Upper lobe of left lung (tissue), 6 donors: ENCODE measurements around the gene KIRREL3. TPM values are rescaled to one million over a fixed set of nuclear protein-coding genes. Genes with fewer than 3 reads are reported as not detected.

Experiments used
- ATAC-seq, 2 donors: fragments of 200-7000 bp; cut with Tn5 transposase; one replicate each; pipeline ENCODE4 v1.9.1; 2022; ENCODE audit warnings: mild to moderate bottlenecking in 2 of 2, moderate library complexity in 2 of 2; ENCODE audit not compliant: low FRiP score in 2 of 2
- DNase-seq, 2 donors: peaks; one replicate each; pipeline ENCODE4 v3.0.0-alpha.2; 2019 to 2020
- H3K27ac ChIP-seq, 4 donors: fragments of 200-600 bp; sonication (generic); one replicate each; pipeline ENCODE4 v1.5.1; 2016 to 2019
- H3K27me3 ChIP-seq, 4 donors: fragments of 200-600 bp; sonication (generic); one replicate each; pipeline ENCODE4 v1.5.1; 2017 to 2019
- H3K36me3 ChIP-seq, 4 donors: fragments of 200-600 bp; sonication (generic); one replicate each; pipeline ENCODE4 v1.5.1; 2016 to 2019
- H3K4me1 ChIP-seq, 4 donors: fragments of 200-600 bp; sonication (generic); one replicate each; pipeline ENCODE4 v1.5.1; 2018 to 2019
- H3K4me3 ChIP-seq, 4 donors: fragments of 200-600 bp; sonication (generic); one replicate each; pipeline ENCODE4 v1.5.1; 2017 to 2019; ENCODE audit warnings: mild to moderate bottlenecking in 2 of 4, moderate library complexity in 1 of 4
- H3K9me3 ChIP-seq, 4 donors: fragments of 200-600 bp; sonication (generic); one replicate each; pipeline ENCODE4 v1.5.1; 2018 to 2019
- EP300 ChIP-seq, 4 donors: sonication (generic); formaldehyde crosslinking; IDR thresholded peaks; one replicate each; pipeline ENCODE4 v1.5.1; 2017; ENCODE audit warnings: antibody characterized with exemption in 4 of 4, control low read depth in 2 of 4
- POLR2A ChIP-seq, 4 donors: fragments of 450-650 bp; IDR thresholded peaks; one replicate each; pipeline ENCODE4 v1.5.1; 2016 to 2017; ENCODE audit warnings: antibody characterized with exemption in 4 of 4, mild to moderate bottlenecking in 2 of 4
- POLR2AphosphoS5 ChIP-seq, 2 donors: sonication (generic); formaldehyde crosslinking; IDR thresholded peaks; one replicate each; pipeline ENCODE4 v1.5.1; 2017; ENCODE audit warnings: antibody characterized with exemption in 2 of 2
- WGBS, 2 donors: methylation state at CpG; one replicate each; pipeline ENCODE4 v1.1.5; 2017 to 2018; 5-methylcytosine and 5-hydroxymethylcytosine counted together
- total RNA-seq, 6 donors: library from RNA; depleted of rRNA in 4 of 6; stranded (reverse); fragments of >200 nt in 4 of 6; gene quantifications; one replicate each; pipeline versions ENCODE4 v1.1.0 to v1.2.1, GENCODE V29; 2016 to 2021
- TF ChIP-seq, protein P1 (sequence below), 6 experiments: fragments of 450-650 bp in 4 of 6; fragments of 200-600 bp in 2 of 6; sonication (generic) in 2 of 6; IDR thresholded peaks; one replicate each; pipeline ENCODE4 v1.5.1; 2016 to 2019; ENCODE audit warnings: antibody characterized with exemption in 6 of 6
- donor health status: DM: no; HTN: no; CAD: no; lungs with moderate emphysema.
- donor health status: DM: no; HTN: yes; CAD: no; lungs with severe emphysema.

The KIRREL3 gene
- total RNA-seq, 6 donors from 2014 or later, result 0.22 to 0.24 TPM; not detected in 4

GRCh38 chr11:126719740-126720139 is 280.8 kb downstream of the KIRREL3 start:
- 84 to 90% methylated on average over 3 of the region's 3 CpGs for WGBS, 2 donors
- DNase-seq, result no peak
- Histone ChIP-seq H3K4me1 (no peaks in the 10 kb centered on the region), H3K27ac (no peak overlapping the region), H3K9me3 (no peaks in the 10 kb centered on the region), H3K4me3 (no peak overlapping the region), H3K36me3 (no peaks in the 10 kb centered on the region), H3K27me3 (no peaks in the 10 kb centered on the region)
- TF ChIP-seq, protein P1, sequence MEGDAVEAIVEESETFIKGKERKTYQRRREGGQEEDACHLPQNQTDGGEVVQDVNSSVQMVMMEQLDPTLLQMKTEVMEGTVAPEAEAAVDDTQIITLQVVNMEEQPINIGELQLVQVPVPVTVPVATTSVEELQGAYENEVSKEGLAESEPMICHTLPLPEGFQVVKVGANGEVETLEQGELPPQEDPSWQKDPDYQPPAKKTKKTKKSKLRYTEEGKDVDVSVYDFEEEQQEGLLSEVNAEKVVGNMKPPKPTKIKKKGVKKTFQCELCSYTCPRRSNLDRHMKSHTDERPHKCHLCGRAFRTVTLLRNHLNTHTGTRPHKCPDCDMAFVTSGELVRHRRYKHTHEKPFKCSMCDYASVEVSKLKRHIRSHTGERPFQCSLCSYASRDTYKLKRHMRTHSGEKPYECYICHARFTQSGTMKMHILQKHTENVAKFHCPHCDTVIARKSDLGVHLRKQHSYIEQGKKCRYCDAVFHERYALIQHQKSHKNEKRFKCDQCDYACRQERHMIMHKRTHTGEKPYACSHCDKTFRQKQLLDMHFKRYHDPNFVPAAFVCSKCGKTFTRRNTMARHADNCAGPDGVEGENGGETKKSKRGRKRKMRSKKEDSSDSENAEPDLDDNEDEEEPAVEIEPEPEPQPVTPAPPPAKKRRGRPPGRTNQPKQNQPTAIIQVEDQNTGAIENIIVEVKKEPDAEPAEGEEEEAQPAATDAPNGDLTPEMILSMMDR (IDR thresholded peaks at IDR 0.05), result no peak
- TF ChIP-seq POLR2AphosphoS5 (IDR thresholded peaks at IDR 0.05) (no peak), POLR2A (IDR thresholded peaks at IDR 0.05) (no peak), EP300 (IDR thresholded peaks at IDR 0.05) (no peak)
- peak in 1 of 2 donors; percentile 85 for ATAC-seq

DNA sequence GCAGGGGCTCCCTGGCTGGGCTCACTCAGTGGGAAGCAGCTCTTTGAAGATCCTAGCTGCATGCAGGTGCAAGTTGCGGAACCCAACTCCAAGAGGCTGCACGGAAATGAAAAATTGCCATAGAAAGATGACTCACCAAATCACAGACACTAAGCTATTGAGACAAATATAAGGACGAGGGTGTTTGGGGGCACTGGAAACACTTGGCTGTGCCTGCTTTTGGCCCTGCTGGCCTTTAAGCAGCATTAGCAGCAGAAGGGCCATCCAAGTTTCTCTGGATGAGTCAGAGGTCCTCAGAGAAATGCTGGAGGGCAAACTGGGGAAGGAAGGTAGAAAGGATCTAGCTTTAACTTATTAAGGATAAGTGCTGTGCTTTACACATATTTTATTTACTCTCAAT is 282.3 kb downstream of the KIRREL3 start:
- TF ChIP-seq, protein P1 (IDR thresholded peaks at IDR 0.05), result no peak
- no peak for TF ChIP-seq POLR2AphosphoS5 (IDR thresholded peaks at IDR 0.05)
- TF ChIP-seq POLR2A (IDR thresholded peaks at IDR 0.05), result no peak
- TF ChIP-seq EP300 (IDR thresholded peaks at IDR 0.05), result no peak
- Histone ChIP-seq H3K9me3 (no peaks in the 10 kb centered on the region), H3K27me3 (no peaks in the 10 kb centered on the region), H3K4me1 (no peaks in the 10 kb centered on the region), H3K27ac (no peak overlapping the region), H3K4me3 (no peak overlapping the region), H3K36me3 (no peaks in the 10 kb centered on the region)
- WGBS, 2 donors, result 67 to 74% methylated on average over 3 of the region's 3 CpGs
- DNase-seq (no peak), ATAC-seq (peak in 1 of 2 donors; percentile 46)

- Histone ChIP-seq H3K36me3 (no peaks in the 10 kb centered on the region), H3K4me3 (no peak overlapping the region), H3K27me3 (no peaks in the 10 kb centered on the region), H3K27ac (no peak overlapping the region), H3K4me1 (no peaks in the 10 kb centered on the region), H3K9me3 (no peaks in the 10 kb centered on the region)
- no peak for ATAC-seq
- 69 to 81% methylated on average over 4 of the region's 4 CpGs for WGBS, 2 donors
- peak in 1 of 2 donors; percentile 32 for DNase-seq
- no peak for TF ChIP-seq POLR2A (IDR thresholded peaks at IDR 0.05)
- no peak for TF ChIP-seq EP300 (IDR thresholded peaks at IDR 0.05)
- TF ChIP-seq, protein P1 (IDR thresholded peaks at IDR 0.05), result peak in 5 of 6 experiments; percentile 37 to 66 (median 54)
- no peak for TF ChIP-seq POLR2AphosphoS5 (IDR thresholded peaks at IDR 0.05)
Measured at GRCh38 chr11:126716456-126717083, 284.0 kb downstream of the KIRREL3 start.

- ATAC-seq (no peak), DNase-seq (no peak)
- no peak overlapping the region for H3K4me3 ChIP-seq
- no peaks in the 10 kb centered on the region for H3K9me3 ChIP-seq
- H3K27me3 ChIP-seq, result no peaks in the 10 kb centered on the region
- no peaks in the 10 kb centered on the region for H3K36me3 ChIP-seq
- no peaks in the 10 kb centered on the region for H3K4me1 ChIP-seq
- 82 to 87% methylated on average over 6 of the region's 6 CpGs for WGBS, 2 donors
- no peak overlapping the region for H3K27ac ChIP-seq
- TF ChIP-seq POLR2A (IDR thresholded peaks at IDR 0.05) (no peak), POLR2AphosphoS5 (IDR thresholded peaks at IDR 0.05) (no peak), EP300 (IDR thresholded peaks at IDR 0.05) (no peak)
- TF ChIP-seq, protein P1 (IDR thresholded peaks at IDR 0.05), result no peak
Measured at GRCh38 chr11:126713806-126714205, 286.8 kb downstream of the KIRREL3 start.
